HG02763 (cell line): Measurements from ENCODE around the gene MSH2.
A peak's percentile ranks its signal among the peaks of the same experiment; 100 is the strongest.

Experiments
- ATAC-seq: cut with Tn5 transposase; IDR thresholded peaks from one replicate; pipeline ENCODE4 v1.9.1; 2021; ENCODE audit warnings: mild to moderate bottlenecking, moderate library complexity; ENCODE audit not compliant: unreplicated experiment

Gene MSH2

GRCh38 chr2:47504174-47504810, 101.3 kb downstream of the MSH2 start:
- ATAC-seq = no peak

GRCh38 chr2:47506024-47506423, 103.1 kb downstream of the MSH2 start:
- ATAC-seq = no peak

- no peak for ATAC-seq
These were observed 103.5 kb downstream of the MSH2 start for GRCh38 chr2:47506436-47506835.

- ATAC-seq = no peak
These were observed 105.1 kb downstream of the MSH2 start for GRCh38 chr2:47508080-47508479.

- no peak for ATAC-seq
These were observed 105.7 kb downstream of the MSH2 start for GRCh38 chr2:47508641-47509040.

- no peak for ATAC-seq
These were observed 106.3 kb downstream of the MSH2 start for GRCh38 chr2:47509250-47509649.

- no peak for ATAC-seq
These were observed 106.9 kb downstream of the MSH2 start for GRCh38 chr2:47509821-47510385.

- no peak for ATAC-seq
These were observed 107.8 kb downstream of the MSH2 start for GRCh38 chr2:47510745-47511144.

GRCh38 chr2:47512581-47513083, 109.7 kb downstream of the MSH2 start:
- ATAC-seq = no peak

GRCh38 chr2:47513981-47514520, 111.1 kb downstream of the MSH2 start:
- ATAC-seq = no peak

- ATAC-seq = no peak
These were observed 113.6 kb downstream of the MSH2 start for GRCh38 chr2:47516360-47517104.

- no peak for ATAC-seq
These were observed 115.7 kb downstream of the MSH2 start for GRCh38 chr2:47518497-47519146.

- no peak for ATAC-seq
These were observed 116.2 kb downstream of the MSH2 start for GRCh38 chr2:47519147-47519537.

- ATAC-seq = no peak
These were observed 116.8 kb downstream of the MSH2 start for GRCh38 chr2:47519604-47520301.

- no peak for ATAC-seq
These were observed 117.3 kb downstream of the MSH2 start for GRCh38 chr2:47520302-47520630.

GRCh38 chr2:47520825-47521665, 118.1 kb downstream of the MSH2 start:
- ATAC-seq = peak; percentile 77

GRCh38 chr2:47521666-47522285, 118.8 kb downstream of the MSH2 start:
- no peak for ATAC-seq

GRCh38 chr2:47525167-47525566, 122.2 kb downstream of the MSH2 start:
- no peak for ATAC-seq

GRCh38 chr2:47528455-47528854, 125.5 kb downstream of the MSH2 start:
- ATAC-seq = no peak
